OCI-LY7 (cell line): ENCODE results near the gene DRC7. TPM values are rescaled to one million over a fixed set of nuclear protein-coding genes. Genes with fewer than 3 reads are reported as not detected.

ENCODE experiments used
- BruUV-seq: library from RNA; stranded (reverse); fragments of 400-500 nt; replicated peaks from 2 replicates; lab custom pipeline; 2021; lab: Mats Ljungman, UMichigan
- CTCF ChIA-PET: fragments of 300-600 bp; sonication (Branson Sonifier 250); formaldehyde crosslinking; loops from one replicate; lab custom pipeline; 2022; ENCODE audit warnings: antibody characterized with exemption; ENCODE audit not compliant: unreplicated experiment; lab: Charles Lee
- POLR2A ChIA-PET: fragments of 300-600 bp; sonication (Branson Sonifier 250); formaldehyde crosslinking; loops from one replicate; lab custom pipeline; 2022; ENCODE audit warnings: antibody characterized with exemption; lab: Charles Lee
- DNase-seq: peaks from one replicate; pipeline ENCODE4 v3.0.0-alpha.2; 2015; ENCODE audit warnings: low spot score
- H2AFZ ChIP-seq: fragments of 200-600 bp; sonication (generic), shearing (Covaris generic); 2 replicates; pipeline ENCODE4 v1.6.1; 2014; ENCODE audit warnings: mild to moderate bottlenecking, antibody characterized with exemption, low read length, moderate library complexity
- H3K27ac ChIP-seq: fragments of 200-600 bp; sonication (generic); 2 replicates; pipeline ENCODE4 v1.5.1; 2014; ENCODE audit warnings: mixed run types, low read depth, mild to moderate bottlenecking, moderate library complexity, low read length, inconsistent platforms; ENCODE audit not compliant: poor library complexity, severe bottlenecking
- H3K36me3 ChIP-seq: fragments of 200-600 bp; sonication (generic); 2 replicates; pipeline ENCODE4 v1.6.1; 2014; ENCODE audit warnings: mild to moderate bottlenecking, antibody characterized with exemption, low read length, moderate library complexity, mixed read lengths; ENCODE audit not compliant: insufficient read depth
- H3K4me1 ChIP-seq: fragments of 200-600 bp; sonication (generic); 2 replicates; pipeline ENCODE4 v1.5.1; 2014; ENCODE audit warnings: mild to moderate bottlenecking, low read length; ENCODE audit not compliant: insufficient read depth, poor library complexity, severe bottlenecking
- H3K4me2 ChIP-seq: fragments of 200-600 bp; sonication (generic); 2 replicates; pipeline ENCODE4 v1.6.1; 2014; ENCODE audit warnings: mild to moderate bottlenecking, low read length
- H3K4me3 ChIP-seq: fragments of 200-600 bp; sonication (generic); 2 replicates; pipeline ENCODE4 v1.5.1; 2014; ENCODE audit warnings: mild to moderate bottlenecking, low read depth, low read length; ENCODE audit not compliant: poor library complexity, severe bottlenecking
- H3K79me2 ChIP-seq: fragments of 200-600 bp; sonication (generic); 2 replicates; pipeline ENCODE4 v1.6.1; 2016; ENCODE audit warnings: low read depth, mild to moderate bottlenecking, low read length, moderate library complexity, mixed read lengths; ENCODE audit not compliant: insufficient read depth
- H3K9me2 ChIP-seq: fragments of 200-600 bp; sonication (generic); 2 replicates; pipeline ENCODE4 v1.6.1; 2016; ENCODE audit warnings: mild to moderate bottlenecking, low read length, mixed read lengths; ENCODE audit not compliant: insufficient read depth
- H3K9me3 ChIP-seq: fragments of 200-600 bp; sonication (generic); 2 replicates; pipeline ENCODE4 v1.6.1; 2014; ENCODE audit warnings: mild to moderate bottlenecking, mixed run types, low read length, mixed read lengths
- H4K20me1 ChIP-seq: fragments of 200-600 bp; sonication (generic); 2 replicates; pipeline ENCODE4 v1.6.1; 2014; ENCODE audit warnings: mild to moderate bottlenecking, antibody characterized with exemption, low read length, moderate library complexity, mixed read lengths; ENCODE audit not compliant: insufficient read depth
- CTCF ChIP-seq: fragments of 200-600 bp; sonication (generic); conservative IDR thresholded peaks from 2 replicates; pipeline ENCODE4 v1.5.1; 2014; ENCODE audit warnings: mild to moderate bottlenecking, antibody characterized with exemption, low read length, moderate library complexity, mixed read lengths
- EZH2phosphoT487 ChIP-seq: fragments of 200-600 bp; sonication (generic); IDR thresholded peaks from 2 replicates; pipeline ENCODE4 v1.6.1; 2018; ENCODE audit warnings: low read depth, borderline replicate concordance, mild to moderate bottlenecking, mixed run types, antibody characterized with exemption, low read length, moderate library complexity, mixed read lengths
- intact Hi-C: fragments of 100-400 bp; cut with micrococcal nuclease; formaldehyde crosslinking; loops from one replicate; pipeline ENCODE4 v1.10.0; 2022; ENCODE audit not compliant: unreplicated experiment
- total RNA-seq, 2 experiments: library from RNA; depleted of rRNA in 1 of 2; stranded (reverse); fragments of >200 nt in 1 of 2; shearing (Covaris generic) in 1 of 2; gene quantifications; 2 replicates each; pipeline ENCODE4 v1.2.3, GENCODE V29; 2014 to 2022

DRC7 gene
- total RNA-seq, 2 experiments from 2014 or later: 0.44 to 0.46 TPM

DNA sequence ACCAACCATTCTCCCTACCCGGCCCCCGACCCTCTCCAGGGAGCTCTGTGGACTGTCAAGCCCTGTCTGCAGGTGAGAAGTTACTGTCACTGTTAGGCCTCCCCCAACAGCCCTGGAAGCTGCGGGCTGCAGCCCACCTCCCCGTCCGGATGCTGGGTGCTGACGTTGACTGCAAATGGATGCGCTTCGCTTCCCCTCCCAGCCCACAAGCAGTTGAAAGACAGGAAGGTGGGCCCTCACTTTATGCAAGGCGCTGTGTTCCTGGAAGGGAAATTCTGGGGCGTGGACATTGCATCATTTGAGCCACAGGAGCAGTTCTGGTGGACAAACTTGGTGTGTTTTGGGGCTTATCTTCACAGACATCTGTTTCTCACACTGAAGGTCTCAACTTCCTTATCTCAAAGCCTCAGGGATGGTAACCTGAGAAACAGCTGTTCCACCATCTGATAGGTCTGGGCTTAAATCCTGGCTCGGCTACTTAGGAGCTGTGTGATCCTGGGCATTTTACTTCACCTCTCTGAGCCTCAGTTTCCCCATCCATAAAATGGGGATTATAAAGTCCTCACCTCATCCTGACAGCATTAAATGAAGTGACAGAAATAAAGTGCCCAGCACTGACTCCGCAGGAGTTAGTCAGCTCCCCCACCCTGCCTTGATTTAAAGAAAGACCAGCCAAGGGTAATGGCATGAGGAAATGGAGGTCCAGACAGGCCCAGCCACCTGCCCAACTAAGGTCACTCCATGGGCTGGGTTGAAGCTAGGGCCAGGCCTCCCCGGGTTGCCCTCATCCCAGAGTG is 4.6 kb upstream of the DRC7 start:
- POLR2A ChIA-PET: interaction anchor here (0.6 to 1.4 kb wide), 3 partner anchors 9 to 137 kb away, joined by 3 read pairs; no protein-coding TSS in a partner anchor
- Histone ChIP-seq H3K4me1 (peaks cover 16% of the 10 kb centered on the region), H3K4me3 (no peak overlapping the region), H2AFZ (no peak overlapping the region), H3K27ac (no peak overlapping the region), H3K9me3 (no peaks in the 10 kb centered on the region), H3K36me3 (no peaks in the 10 kb centered on the region), H3K9me2 (no peaks in the 10 kb centered on the region), H3K79me2 (no peaks in the 10 kb centered on the region), H3K4me2 (0 out of 2 replicates have a peak overlapping the region, but pooled peaks have one; percentile 5), H4K20me1 (no peaks in the 10 kb centered on the region)
- CTCF ChIA-PET: interaction anchor here (0.7 to 1.0 kb wide), 2 partner anchors 9 to 69 kb away, joined by 3 read pairs; no protein-coding TSS in a partner anchor
- DNase-seq: peak; percentile 62
- no peak for TF ChIP-seq CTCF
- no peak for TF ChIP-seq EZH2phosphoT487
- intact Hi-C loops: no loop called here
- no TSS peak for BruUV-seq

- POLR2A ChIA-PET: no interaction called here
- DNase-seq: no peak
- Histone ChIP-seq H3K27ac (no peak overlapping the region), H3K4me3 (no peak overlapping the region), H3K9me2 (no peaks in the 10 kb centered on the region), H3K79me2 (no peaks in the 10 kb centered on the region), H3K4me2 (no peak overlapping the region), H3K4me1 (peaks cover 18% of the 10 kb centered on the region), H3K9me3 (no peaks in the 10 kb centered on the region), H2AFZ (no peak overlapping the region), H3K36me3 (no peaks in the 10 kb centered on the region), H4K20me1 (no peaks in the 10 kb centered on the region)
- CTCF ChIA-PET: interaction anchor here (1.0 kb wide), 1 partner anchor 10 kb away, joined by 3 read pairs; no protein-coding TSS in a partner anchor
- intact Hi-C loops: no loop called here
- BruUV-seq: no TSS peak
- TF ChIP-seq CTCF (no peak), EZH2phosphoT487 (no peak)
These were observed 3.7 kb upstream of the DRC7 start for GRCh38 chr16:57690782-57691471.

GRCh38 chr16:57692636-57693035 is 2.0 kb upstream of the DRC7 start:
- peaks cover 18% of the 10 kb centered on the region for H3K4me1 ChIP-seq
- ChIA-PET CTCF (no interaction called here), POLR2A (no interaction called here)
- H3K9me3 ChIP-seq: no peaks in the 10 kb centered on the region
- no peak overlapping the region for H3K27ac ChIP-seq
- no peaks in the 10 kb centered on the region for H3K79me2 ChIP-seq
- intact Hi-C loops: no loop called here
- no peak overlapping the region for H3K4me2 ChIP-seq
- no peaks in the 10 kb centered on the region for H4K20me1 ChIP-seq
- H2AFZ ChIP-seq: no peak overlapping the region
- H3K4me3 ChIP-seq: no peak overlapping the region
- H3K9me2 ChIP-seq: no peaks in the 10 kb centered on the region
- no peak for TF ChIP-seq EZH2phosphoT487
- TF ChIP-seq CTCF: no peak
- BruUV-seq: no TSS peak
- no peak for DNase-seq
- H3K36me3 ChIP-seq: no peaks in the 10 kb centered on the region
